H1 (cell line): ENCODE measurements around the gene DUSP7. TPM values are rescaled to one million over a fixed set of nuclear protein-coding genes. Genes with fewer than 3 reads are reported as not detected.

Source experiments
- CTCF ChIA-PET: fragments of 300-600 bp; sonication (Branson Sonifier 250); formaldehyde crosslinking; loops from one replicate; lab custom pipeline; 2021; ENCODE audit not compliant: partially characterized antibody; lab: Charles Lee
- POLR2A ChIA-PET: fragments of 300-600 bp; sonication (Branson Sonifier 250); formaldehyde crosslinking; loops from one replicate; lab custom pipeline; 2021; ENCODE audit warnings: inconsistent platforms; ENCODE audit not compliant: partially characterized antibody; lab: Charles Lee
- DNase-seq, 2 experiments: peaks; one replicate each; pipeline versions ENCODE4 v3.0.0 to v3.0.0-alpha.2; 2010 to 2022; ENCODE audit warnings: low spot score in 2 of 2, low read depth in 1 of 2, mixed read lengths in 1 of 2
- FAIRE-seq: peaks from 2 replicates; lab custom pipeline; 2011; peaks lifted over from hg19 to GRCh38; lab: Jason Lieb, UNC
- H2AFZ ChIP-seq: 2 replicates; pipeline ENCODE4 v1.8.1; 2012; ENCODE audit warnings: low read length, inconsistent platforms
- H2AK5ac ChIP-seq: 2 replicates; pipeline ENCODE4 v1.6.1; 2013; ENCODE audit warnings: low read depth, low read length
- H2BK120ac ChIP-seq: replicated peaks from 2 replicates; pipeline ENCODE3; 2013; ENCODE audit warnings: low read depth, low read length, inconsistent platforms
- H2BK12ac ChIP-seq: 2 replicates; pipeline ENCODE4 v1.6.1; 2013; ENCODE audit warnings: low read depth, low read length
- H2BK15ac ChIP-seq: 2 replicates; pipeline ENCODE4 v1.6.1; 2013; ENCODE audit warnings: low read length
- H2BK20ac ChIP-seq: 2 replicates; pipeline ENCODE4 v1.6.1; 2013; ENCODE audit warnings: low read length
- H2BK5ac ChIP-seq: 2 replicates; pipeline ENCODE4 v1.6.1; 2013; ENCODE audit warnings: low read depth, low read length
- H3K14ac ChIP-seq: 2 replicates; pipeline ENCODE4 v1.6.1; 2013; ENCODE audit warnings: inconsistent platforms; ENCODE audit not compliant: insufficient read length
- H3K18ac ChIP-seq: 2 replicates; pipeline ENCODE4 v1.6.1; 2013; ENCODE audit warnings: low read length; ENCODE audit errors: extremely low read depth
- H3K23ac ChIP-seq: 2 replicates; pipeline ENCODE4 v1.6.1; 2013; ENCODE audit warnings: inconsistent platforms; ENCODE audit not compliant: insufficient read length
- H3K23me2 ChIP-seq: 2 replicates; pipeline ENCODE4 v1.6.1; 2013; ENCODE audit warnings: low read depth, low read length
- H3K27ac ChIP-seq: 2 replicates; pipeline ENCODE4 v1.6.1; 2011; ENCODE audit warnings: low read depth, low read length, inconsistent platforms
- H3K27me3 ChIP-seq, 4 experiments: replicated peaks in 1 of 4; 1 replicate in 1 of 4; 2 replicates in 3 of 4; pipeline versions ENCODE4 v1.6.1 to v1.8.1; 2011 to 2013; ENCODE audit warnings: low read length in 3 of 4, mild to moderate bottlenecking in 3 of 4, inconsistent platforms in 2 of 4, mixed read lengths in 2 of 4, moderate library complexity in 1 of 4; ENCODE audit not compliant: control insufficient read depth in 3 of 4, insufficient read depth in 3 of 4; ENCODE audit errors: extremely low read depth in 1 of 4
- H3K36me3 ChIP-seq, 4 experiments: 2 replicates each; pipeline versions ENCODE4 v1.6.1 to v1.8.1; 2011 to 2013; ENCODE audit warnings: mild to moderate bottlenecking in 4 of 4, low read length in 3 of 4, moderate library complexity in 2 of 4, control low read depth in 1 of 4, inconsistent platforms in 1 of 4; ENCODE audit not compliant: insufficient read depth in 4 of 4, control insufficient read depth in 2 of 4
- H3K4ac ChIP-seq: replicated peaks from 2 replicates; pipeline ENCODE3; 2013; ENCODE audit warnings: low read length, low read depth, mixed read lengths, inconsistent platforms; ENCODE audit not compliant: insufficient read length
- H3K4me1 ChIP-seq, 4 experiments: replicated peaks in 1 of 4; 1 replicate in 1 of 4; 2 replicates in 3 of 4; pipeline versions ENCODE4 v1.6.1 to v1.8.1; 2011 to 2013; ENCODE audit warnings: low read length in 3 of 4, inconsistent platforms in 2 of 4, mixed read lengths in 1 of 4; ENCODE audit not compliant: insufficient read depth in 4 of 4, control insufficient read depth in 3 of 4
- H3K4me2 ChIP-seq, 2 experiments: 2 replicates each; pipeline versions ENCODE4 v1.6.1 to v1.8.1; 2011 to 2013; ENCODE audit warnings: low read depth in 2 of 2, low read length in 2 of 2, control low read depth in 1 of 2, inconsistent platforms in 1 of 2, mild to moderate bottlenecking in 1 of 2; ENCODE audit not compliant: insufficient read depth in 1 of 2
- H3K4me3 ChIP-seq, 4 experiments: fragments of 200-600, 300-600 bp in 1 of 4; sonication (generic), shearing (Covaris generic), sonication (Bioruptor Twin) in 1 of 4; 2 replicates each; pipeline versions ENCODE4 v1.5.1 to v1.8.1; 2011 to 2016; ENCODE audit warnings: low read length in 4 of 4, low read depth in 3 of 4, control low read depth in 2 of 4, inconsistent platforms in 2 of 4, mild to moderate bottlenecking in 2 of 4, mixed read lengths in 1 of 4, moderate library complexity in 1 of 4; ENCODE audit not compliant: insufficient read depth in 2 of 4; ENCODE audit errors: extremely low read depth in 1 of 4
- H3K56ac ChIP-seq: replicated peaks from 2 replicates; pipeline ENCODE3; 2013; ENCODE audit warnings: low read depth, mild to moderate bottlenecking, mixed read lengths, low read length, inconsistent platforms; ENCODE audit not compliant: insufficient read length
- H3K79me1 ChIP-seq: 2 replicates; pipeline ENCODE4 v1.6.1; 2013; ENCODE audit warnings: low read depth, low read length, control low read depth
- H3K79me2 ChIP-seq, 2 experiments: 2 replicates each; pipeline versions ENCODE4 v1.6.1 to v1.8.1; 2012 to 2013; ENCODE audit warnings: low read length in 2 of 2, mild to moderate bottlenecking in 2 of 2, inconsistent platforms in 1 of 2; ENCODE audit not compliant: insufficient read depth in 2 of 2, control insufficient read depth in 1 of 2
- H3K9ac ChIP-seq, 4 experiments: replicated peaks in 1 of 4; 1 replicate in 1 of 4; 2 replicates in 3 of 4; pipeline versions ENCODE4 v1.6.1 to v1.8.1; 2011 to 2013; ENCODE audit warnings: low read depth in 3 of 4, low read length in 3 of 4, control low read depth in 2 of 4, mild to moderate bottlenecking in 2 of 4, moderate library complexity in 2 of 4, inconsistent platforms in 1 of 4; ENCODE audit errors: extremely low read depth in 1 of 4
- H3K9me3 ChIP-seq, 2 experiments: 2 replicates each; pipeline versions ENCODE4 v1.6.1 to v1.8.1; 2012 to 2013; ENCODE audit warnings: mild to moderate bottlenecking in 2 of 2, moderate library complexity in 2 of 2, control low read depth in 1 of 2, inconsistent platforms in 1 of 2, low read depth in 1 of 2, low read length in 1 of 2, mixed read lengths in 1 of 2; ENCODE audit not compliant: insufficient read depth in 2 of 2
- H4K20me1 ChIP-seq, 2 experiments: replicated peaks in 1 of 2; 2 replicates each; pipeline versions ENCODE3 to v1.8.1; 2011 to 2013; ENCODE audit warnings: inconsistent platforms in 2 of 2, low read length in 2 of 2, mild to moderate bottlenecking in 1 of 2; ENCODE audit not compliant: insufficient read depth in 2 of 2, control insufficient read depth in 1 of 2
- H4K5ac ChIP-seq: 2 replicates; pipeline ENCODE4 v1.6.1; 2013; ENCODE audit warnings: low read length, low read depth, mixed read lengths, inconsistent platforms; ENCODE audit not compliant: insufficient read length
- H4K8ac ChIP-seq: 2 replicates; pipeline ENCODE4 v1.8.0; 2013; ENCODE audit warnings: mild to moderate bottlenecking, moderate library complexity, low read length, inconsistent platforms; ENCODE audit not compliant: insufficient read depth; ENCODE audit errors: extremely low read depth
- H4K91ac ChIP-seq: replicated peaks from 2 replicates; pipeline ENCODE3; 2013; ENCODE audit warnings: low read length, mixed read lengths, inconsistent platforms; ENCODE audit not compliant: insufficient read length
- ASH2L ChIP-seq: fragments of 200-600, 300-600 bp; sonication (generic); IDR thresholded peaks from one replicate; pipeline ENCODE4 v1.7.1; 2017; ENCODE audit warnings: low read length
- CBX5 ChIP-seq: fragments of 300-800, 300-1000 bp; sonication (generic); IDR thresholded peaks from 2 replicates; pipeline ENCODE4 v1.7.1; 2016; ENCODE audit warnings: antibody characterized with exemption, low read length, low read depth
- EP300 ChIP-seq, 2 experiments: IDR thresholded peaks; 1 replicate in 1 of 2; 2 replicates in 1 of 2; pipeline ENCODE4 v1.6.1; 2011 to 2012; ENCODE audit warnings: low read depth in 2 of 2, low read length in 2 of 2, mild to moderate bottlenecking in 2 of 2, borderline replicate concordance in 1 of 2, inconsistent platforms in 1 of 2, moderate library complexity in 1 of 2
- FOSL1 ChIP-seq: IDR thresholded peaks from 2 replicates; pipeline ENCODE4 v1.6.1; 2011; ENCODE audit warnings: mild to moderate bottlenecking, low read depth, low read length, moderate library complexity; ENCODE audit not compliant: insufficient read depth
- JUN ChIP-seq: IDR thresholded peaks from 2 replicates; pipeline ENCODE4 v1.6.1; 2011; ENCODE audit warnings: low read depth, mild to moderate bottlenecking, improper control_type of control experiment, low read length
- POU5F1 ChIP-seq: IDR thresholded peaks from 2 replicates; pipeline ENCODE4 v1.6.1; 2011; ENCODE audit warnings: low read depth, mild to moderate bottlenecking, low read length, moderate library complexity
- WGBS, 2 experiments: shearing (Covaris generic) in 1 of 2; methylation state at CpG; one replicate each; pipeline versions ENCODE4 v1.1.6 to v1.1.7; 2013 to 2015; ENCODE audit warnings: low lambda C conversion rate in 2 of 2, mixed read lengths in 2 of 2, inconsistent platforms in 1 of 2, low coverage in 1 of 2, missing lambda C conversion rate in 1 of 2; ENCODE audit not compliant: insufficient replicate concordance in 2 of 2, insufficient coverage in 1 of 2, insufficient read length in 1 of 2; ENCODE audit errors: extremely low coverage in 1 of 2, missing lambda C conversion rate in 1 of 2; 5-methylcytosine and 5-hydroxymethylcytosine counted together
- polyA plus RNA-seq, 7 experiments: library from polyadenylated mRNA; depleted of rRNA in 3 of 7; stranded (reverse) in 5 of 7; unstranded in 2 of 7; fragments of >200 nt in 5 of 7; fragments of 200-250 nt in 2 of 7; gene quantifications; 1 replicate in 5 of 7; 2 replicates in 1 of 7; 4 replicates in 1 of 7; pipeline versions ENCODE4 v1.2.1 to v1.2.3, GENCODE V29; 2011 to 2013; ENCODE audit warnings: missing spikeins in 2 of 7, mixed read lengths in 2 of 7
- total RNA-seq: library from RNA; stranded (reverse); fragmentation: NEBNext Ultra II Directional; extraction: Animal tissue kit (Norgen Biotek cat#: 25700); gene quantifications from 2 replicates; pipeline ENCODE4 v1.2.1, GENCODE V29; 2021

DUSP7 gene
- total and polyA plus RNA-seq, 2 of the 8 experiments (the other 6 are each of a cell fraction or from before 2014, with no cell fraction given), result 19.4 to 24.9 TPM

- CTCF ChIA-PET, result interaction anchor here (0.8 to 3.7 kb wide), 5 partner anchors 24 to 87 kb away, joined by 3 to 24 read pairs (median 5); no protein-coding TSS in a partner anchor
- Histone ChIP-seq H3K4me1 (no peaks in the 10 kb centered on the region), H3K18ac (no peak overlapping the region), H2BK5ac (no peak overlapping the region), H2BK12ac (no peak overlapping the region), H3K23ac (no peak overlapping the region), H3K4me3 (no peak overlapping the region), H4K20me1 (peaks cover 0 to 2% of the 10 kb centered on the region in 2 experiments), H3K4me2 (no peak overlapping the region), H3K27me3 (no peaks in the 10 kb centered on the region), H3K9ac (no peak overlapping the region), H4K91ac (no peak overlapping the region), H2BK15ac (no peak overlapping the region), H3K14ac (no peak overlapping the region), H3K4ac (no peak overlapping the region), H3K36me3 (peaks cover 5 to 19% (median 12%) of the 10 kb centered on the region in 4 experiments; a peak in 5 of 8 replicates), H2AFZ (no peak overlapping the region), H2AK5ac (no peak overlapping the region), H3K56ac (no peak overlapping the region), H4K5ac (no peak overlapping the region), H2BK20ac (no peak overlapping the region), H4K8ac (no peak overlapping the region), H3K79me1 (no peaks in the 10 kb centered on the region), H3K79me2 (no peaks in the 10 kb centered on the region), H3K23me2 (no peaks in the 10 kb centered on the region), H2BK120ac (no peak overlapping the region), H3K27ac (no peak overlapping the region), H3K9me3 (no peaks in the 10 kb centered on the region)
- WGBS, 2 experiments, result 90% methylated on average over 7 of the region's 7 CpGs; no CpG with 5 or more reads in 1 of the 2 experiments
- no peak for DNase-seq
- no peak for TF ChIP-seq CBX5
- TF ChIP-seq FOSL1, result no peak
- no peak for TF ChIP-seq JUN
- no peak for TF ChIP-seq POU5F1
- TF ChIP-seq ASH2L, result no peak
- no peak for TF ChIP-seq EP300 (IDR thresholded peaks at IDR 0.05; ENCODE audit: borderline replicate concordance in 1 of 2, low read depth in 2 of 2, low read length in 2 of 2)
- POLR2A ChIA-PET, result interaction anchor here (1.1 kb wide), 1 partner anchor 152 kb away, joined by 3 read pairs; the partner anchor contains the start of gene RRP9
- no peak for FAIRE-seq
Observed at GRCh38 chr3:52092891-52093290, 36.5 kb upstream of the DUSP7 start.
